GM18861 (cell line): Measurements from ENCODE around the gene ASB6.
"Not testable (repeated sequence)": the region's sequence is repeated elsewhere in the genome, so short reads cannot be mapped to it uniquely, and the experiment has no call there.

ENCODE experiments used
- ATAC-seq: cut with Tn5 transposase; IDR thresholded peaks from one replicate; pipeline ENCODE4 v1.9.1; 2021; ENCODE audit not compliant: unreplicated experiment

The ASB6 gene

GRCh38 chr9:129609486-129610212 lies 32.3 kb downstream of the ASB6 start:
- ATAC-seq: no peak

DNA sequence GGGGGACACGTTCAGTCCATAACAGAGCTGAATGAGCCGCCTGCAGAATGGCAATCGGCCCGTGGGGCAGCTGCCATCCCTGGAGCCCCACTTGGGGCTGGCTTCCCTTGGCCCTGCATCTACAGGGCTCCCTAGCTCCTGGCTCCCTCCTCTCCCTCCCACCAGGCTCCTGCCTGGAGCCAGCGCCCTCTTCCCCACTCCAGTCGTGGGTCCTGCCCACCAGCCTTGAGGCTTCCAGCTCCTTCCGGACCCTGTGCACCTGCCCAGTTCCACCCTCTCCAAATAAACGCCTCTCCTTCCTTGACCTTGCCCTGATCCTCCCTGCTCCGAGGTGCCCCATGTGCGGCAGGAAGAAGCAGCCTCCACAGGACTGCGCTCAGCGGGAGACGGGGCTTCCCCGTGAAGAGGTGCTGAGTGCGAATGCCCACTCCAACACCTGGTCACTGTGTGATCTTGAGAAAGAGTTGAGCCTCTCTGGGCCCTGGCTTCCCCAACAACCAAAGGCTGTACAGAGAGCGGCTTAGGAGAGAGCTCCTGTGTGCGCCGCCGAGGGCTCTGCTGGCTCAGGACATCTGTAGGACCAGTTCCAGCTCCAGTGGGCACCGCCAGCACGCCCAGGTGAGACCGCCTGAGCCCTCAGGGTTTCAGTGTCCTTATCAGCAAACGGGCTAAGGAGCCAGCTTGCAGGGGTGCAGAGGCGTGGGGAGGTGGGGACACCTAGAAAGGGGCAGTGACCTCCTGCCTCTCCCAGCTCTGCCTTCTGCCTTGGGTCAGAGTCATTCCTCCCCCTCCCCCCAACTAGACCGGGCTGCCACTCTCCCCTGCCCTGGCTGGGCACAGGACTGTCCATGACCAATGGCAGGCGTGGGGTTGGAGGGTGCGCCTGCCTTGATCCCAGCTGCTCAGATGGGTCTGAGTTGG lies 33.1 kb downstream of the ASB6 start:
- ATAC-seq: no peak

- ATAC-seq: no peak
These were observed 34.9 kb downstream of the ASB6 start for GRCh38 chr9:129607027-129607387.

GRCh38 chr9:129606161-129607026 lies 35.6 kb downstream of the ASB6 start:
- no peak for ATAC-seq

DNA sequence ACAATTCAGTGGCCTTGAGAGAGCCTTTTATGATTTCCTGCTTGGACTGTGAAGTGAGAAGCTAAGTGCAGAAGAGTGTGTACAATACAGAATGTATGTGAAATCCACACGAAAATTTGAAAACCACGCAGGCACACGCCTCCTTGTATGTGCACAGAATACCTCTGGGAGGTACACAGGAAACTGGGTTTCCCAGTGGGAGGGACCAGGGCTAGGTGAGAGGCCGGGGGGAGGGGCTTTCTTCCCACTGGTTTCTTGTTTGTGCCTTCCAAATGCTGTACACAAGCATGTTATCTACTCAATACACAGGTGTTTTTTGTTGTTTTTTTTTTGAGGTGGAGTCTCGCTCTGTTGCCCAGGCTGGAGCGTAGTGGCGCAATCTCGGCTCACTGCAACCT lies 37.2 kb downstream of the ASB6 start:
- ATAC-seq: no peak

DNA sequence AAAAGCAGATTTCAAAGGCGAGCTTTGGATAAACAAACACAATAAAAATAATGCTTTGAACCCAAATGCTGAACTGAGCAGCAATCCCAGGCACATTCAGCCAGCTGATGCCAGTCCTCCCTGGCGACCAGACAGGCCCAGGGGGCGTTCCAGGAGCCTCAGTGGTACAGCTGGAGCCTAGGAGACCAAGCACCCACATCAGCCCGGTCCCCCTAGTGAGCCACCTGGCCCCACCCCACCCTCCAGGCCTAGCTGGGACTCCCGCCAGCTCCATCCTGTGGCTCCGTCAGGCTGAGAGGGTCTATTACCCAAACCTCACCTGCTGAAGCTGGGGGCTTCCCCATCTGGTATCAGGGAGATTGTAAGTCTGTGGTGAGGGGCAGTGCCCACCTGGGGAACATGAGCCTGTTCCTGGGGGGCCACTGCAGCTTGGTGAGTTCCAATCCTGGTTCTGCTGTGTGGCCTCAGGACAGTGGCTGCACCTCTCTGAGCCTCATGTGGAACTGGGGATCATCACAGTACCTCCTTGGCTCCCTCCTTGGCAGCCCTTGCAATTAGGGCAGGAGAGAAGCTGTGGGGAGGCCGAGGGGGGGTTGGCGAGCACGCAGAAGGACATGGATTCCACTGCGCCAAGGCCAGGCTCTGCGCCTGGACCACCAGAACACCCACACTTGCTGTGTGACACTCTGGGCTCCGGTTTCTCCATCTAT lies 37.7 kb downstream of the ASB6 start:
- no peak for ATAC-seq

DNA sequence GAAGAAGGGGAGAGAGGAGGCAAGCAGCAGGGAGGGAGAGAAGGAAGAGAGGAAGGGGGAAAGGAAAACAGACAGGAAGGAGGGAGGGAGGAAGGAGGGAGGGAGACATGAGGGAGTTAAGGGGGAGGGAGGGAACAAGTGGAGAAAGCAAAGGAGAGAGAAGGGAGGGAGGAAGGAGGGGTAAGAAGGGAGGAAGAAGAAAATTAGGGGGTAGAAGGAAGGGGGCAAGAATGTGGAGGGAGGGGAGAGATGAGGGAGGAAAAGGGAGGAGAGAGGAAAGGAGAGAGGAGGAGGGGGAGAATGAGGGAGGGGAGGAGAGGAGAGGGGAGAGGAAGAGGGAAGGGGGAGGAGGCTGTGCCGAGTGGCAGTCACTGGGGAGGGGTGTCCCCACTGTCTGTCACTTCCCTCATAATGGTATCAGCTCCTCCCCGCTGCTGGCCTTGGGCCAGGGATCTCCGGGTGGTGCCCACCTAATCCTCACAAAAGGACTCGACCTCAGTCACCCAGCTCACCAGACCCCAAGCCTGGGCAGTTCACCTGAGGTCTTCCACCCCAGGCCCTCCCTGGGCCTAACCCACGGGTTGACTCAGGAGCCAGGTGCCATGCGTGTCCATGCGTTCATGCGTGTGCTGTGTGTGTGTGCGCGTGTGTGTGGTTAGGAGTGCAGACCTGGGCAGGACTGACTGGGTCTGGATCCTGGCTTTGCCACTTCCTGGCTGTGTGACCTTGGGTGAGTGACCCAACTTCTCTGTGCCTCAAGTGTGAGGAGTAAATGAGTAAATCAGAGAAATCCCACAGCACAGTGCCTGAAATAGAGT lies 39.1 kb downstream of the ASB6 start:
- ATAC-seq: no peak

DNA sequence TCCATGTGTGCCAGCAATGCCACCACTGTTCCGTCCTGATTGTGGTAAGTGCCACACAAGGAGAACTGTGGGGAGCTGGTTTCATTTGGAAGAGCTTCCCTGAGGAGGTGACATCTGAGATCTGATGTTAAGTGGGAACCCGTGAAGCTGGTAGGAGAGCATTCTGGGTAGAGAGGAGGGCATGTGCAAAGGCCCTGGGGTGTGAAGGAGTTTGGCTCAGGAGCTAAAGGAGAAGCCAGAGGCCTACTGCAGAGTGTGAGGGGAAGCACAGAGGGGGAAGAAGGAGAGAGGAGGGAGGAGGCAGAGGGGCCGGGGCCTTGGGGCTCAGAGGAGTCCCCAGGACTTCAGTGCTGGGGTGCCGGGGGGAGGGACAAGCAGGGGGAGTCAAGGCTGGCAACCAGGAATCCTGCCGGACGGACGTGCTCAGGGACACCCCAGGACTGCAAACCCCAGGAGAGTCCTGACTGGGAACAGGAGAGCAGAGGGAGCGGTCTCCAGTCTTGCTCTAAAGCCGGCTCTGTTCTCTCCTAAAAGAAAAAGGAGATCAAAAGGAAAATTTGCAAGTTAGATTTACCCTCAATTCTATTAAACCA lies 40.8 kb downstream of the ASB6 start:
- ATAC-seq: no peak

DNA sequence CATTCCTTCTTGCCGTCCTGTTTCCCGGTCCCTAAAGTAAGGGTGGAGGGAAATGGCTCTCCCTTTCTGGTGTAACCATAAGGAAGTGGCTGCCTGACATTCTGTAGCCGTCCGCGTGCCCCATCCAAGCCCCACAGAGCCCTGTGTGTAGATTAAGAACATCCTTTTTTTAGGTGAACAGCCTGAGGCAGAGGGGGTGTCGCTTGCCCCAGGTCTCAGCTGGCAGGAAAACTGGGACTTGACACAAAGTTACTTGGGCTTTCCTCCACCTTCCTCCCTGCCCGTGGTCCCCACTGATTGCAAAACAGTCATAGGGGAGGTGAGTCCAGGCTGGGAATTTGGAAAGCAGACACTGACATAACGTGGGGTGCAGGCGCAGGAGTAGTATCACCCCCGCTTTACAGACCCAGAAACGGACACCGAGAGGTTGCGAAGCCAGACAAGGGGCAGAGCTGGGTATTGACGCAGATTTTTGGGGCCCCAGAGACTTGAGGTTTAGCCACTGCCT lies 43.8 kb downstream of the ASB6 start:
- no peak for ATAC-seq

DNA sequence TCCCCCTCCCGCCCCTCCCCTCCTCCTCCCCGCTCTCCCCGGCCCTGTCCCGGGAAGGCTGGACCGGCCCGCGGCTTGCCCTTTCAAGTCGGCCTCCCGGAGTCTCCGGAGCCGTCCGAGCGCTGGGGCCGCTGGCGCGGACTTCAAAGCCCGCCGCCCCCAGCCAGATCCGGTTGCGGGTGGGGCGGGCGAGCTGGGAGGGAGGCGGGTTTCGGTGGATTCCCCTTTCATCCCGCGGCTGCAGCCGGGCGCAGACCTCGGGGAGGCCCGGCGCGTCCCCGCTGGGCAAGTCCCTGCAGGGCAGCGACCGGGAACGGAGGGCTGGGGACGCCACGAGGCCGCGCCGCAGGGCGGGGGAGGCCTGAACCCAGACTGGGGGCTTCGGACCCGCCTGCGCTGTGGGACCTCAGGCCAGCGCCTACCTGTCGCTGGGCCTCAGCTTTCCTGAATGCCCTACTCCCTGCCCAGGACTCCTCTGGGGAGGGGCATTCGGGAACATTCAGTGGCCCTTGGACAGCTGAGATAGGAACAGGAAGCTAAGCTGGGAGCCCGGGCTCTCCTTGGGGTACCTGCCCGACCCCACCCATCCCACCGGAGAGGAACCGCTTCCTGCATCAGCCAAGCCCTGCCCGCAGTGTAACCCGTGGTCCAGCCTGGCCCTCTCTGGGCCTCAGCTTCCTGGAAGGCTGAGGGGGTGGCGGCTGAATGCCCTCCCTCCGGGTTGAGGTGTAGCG lies 44.4 kb downstream of the ASB6 start:
- ATAC-seq: no peak

DNA sequence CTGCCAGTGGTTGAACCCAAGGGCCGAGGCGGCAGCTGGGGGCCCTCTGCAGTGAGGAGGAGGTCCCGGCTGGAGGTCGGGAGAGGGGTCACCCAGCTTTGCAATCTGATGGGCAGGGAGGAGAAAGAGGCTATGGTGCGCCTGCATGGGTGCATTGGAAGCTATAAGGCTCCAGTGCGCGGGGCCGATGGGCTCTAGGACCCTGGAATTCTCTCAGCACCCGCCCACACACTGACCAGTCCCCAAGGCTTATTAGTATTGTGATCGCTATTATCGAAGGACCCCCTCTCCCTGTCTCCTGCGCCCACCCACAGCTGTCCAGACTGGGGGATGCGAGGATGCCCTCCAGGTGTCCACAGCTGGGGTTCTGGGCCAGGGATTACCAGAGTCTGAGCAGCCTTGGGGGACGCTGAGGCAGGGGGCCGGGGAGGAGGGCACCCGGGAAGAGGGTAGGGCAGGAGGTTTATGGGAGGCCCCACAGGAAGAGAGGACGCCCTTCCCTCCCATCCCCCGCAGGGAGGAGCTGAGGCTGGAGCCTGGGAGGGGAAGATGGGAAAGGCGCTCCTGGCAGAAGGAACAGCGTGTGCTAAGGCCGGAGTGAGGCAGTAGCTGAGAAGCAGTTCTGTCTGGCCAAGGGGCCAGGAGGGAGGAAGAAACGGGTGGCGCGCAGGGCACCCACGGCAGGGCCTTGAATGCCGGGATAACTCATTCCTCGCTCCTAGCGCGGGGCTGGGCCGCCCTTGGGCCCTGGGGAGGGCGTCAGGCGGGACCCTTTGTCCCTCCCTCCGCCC lies 45.2 kb downstream of the ASB6 start:
- ATAC-seq: no peak

DNA sequence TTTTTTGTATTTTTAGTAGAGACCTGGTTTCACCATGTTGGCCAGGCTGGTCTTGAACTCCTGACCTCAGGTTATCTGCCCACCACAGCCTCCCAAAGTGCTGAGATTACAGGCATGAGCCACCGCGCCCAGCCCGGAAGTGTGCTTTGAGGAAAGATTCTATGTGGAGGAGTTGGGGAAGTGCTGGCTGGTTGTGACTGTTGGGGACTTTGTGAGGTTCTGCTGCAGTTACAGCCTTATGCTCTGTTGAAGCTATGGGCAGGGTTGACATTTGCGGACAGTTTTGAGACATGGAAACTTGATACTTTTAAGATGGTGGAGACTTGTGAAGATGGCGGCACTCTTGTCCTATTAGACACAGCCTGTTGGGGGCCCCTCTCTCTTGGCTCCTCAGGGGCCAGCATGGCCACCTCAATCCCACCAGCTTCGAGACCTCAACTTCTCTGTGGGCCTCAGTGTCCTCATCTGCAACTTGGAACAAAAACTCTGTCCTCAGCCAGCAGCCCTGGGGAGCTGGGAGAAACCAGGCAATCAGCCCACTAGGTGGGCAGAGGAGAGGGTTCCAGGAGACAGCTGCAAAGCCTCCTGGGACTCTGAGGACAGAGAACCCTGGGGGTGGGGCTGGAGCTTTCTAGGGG lies 45.9 kb downstream of the ASB6 start:
- no peak for ATAC-seq

GRCh38 chr9:129595311-129595741 lies 46.6 kb downstream of the ASB6 start:
- no peak for ATAC-seq

DNA sequence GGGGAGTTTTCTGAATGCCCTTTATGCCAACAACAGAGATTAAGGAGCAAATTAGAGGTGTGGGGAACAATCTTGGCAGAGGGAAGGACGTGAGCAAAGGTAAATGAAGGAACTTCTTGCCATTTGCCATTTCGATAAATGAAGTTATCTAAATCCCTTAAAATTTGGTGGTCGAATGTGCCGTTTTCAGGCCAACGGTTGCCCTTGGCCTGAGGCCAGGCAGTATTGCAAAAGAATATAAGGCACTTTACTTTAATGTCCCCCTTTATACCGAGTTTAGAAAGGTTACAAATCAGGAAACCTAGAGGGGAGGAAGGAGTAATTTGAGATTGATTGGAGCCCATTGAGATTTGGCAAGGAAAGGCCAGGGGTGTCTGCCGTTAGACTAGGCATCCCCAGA lies 47.3 kb downstream of the ASB6 start:
- ATAC-seq: no peak

DNA sequence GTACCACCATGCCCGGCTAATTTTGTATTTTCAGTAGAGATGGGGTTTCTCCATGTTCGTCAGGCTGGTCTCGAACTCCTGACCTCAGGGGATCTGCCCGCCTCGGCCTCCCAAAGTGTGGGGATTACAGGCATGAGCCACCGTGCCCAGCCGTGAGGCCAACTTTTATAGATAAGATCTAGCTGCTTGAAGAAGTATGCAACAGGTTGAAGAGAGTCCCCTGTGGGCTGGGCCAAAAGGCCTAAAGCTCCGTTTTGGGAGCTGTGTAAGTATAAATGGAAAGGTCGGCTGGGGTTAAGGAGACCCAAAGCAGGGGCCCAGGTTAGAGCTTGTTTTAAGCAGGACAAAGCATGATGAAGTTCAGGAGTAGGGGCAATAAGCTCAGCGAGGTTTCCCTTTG lies 49.2 kb downstream of the ASB6 start:
- not testable (repeated sequence) for ATAC-seq

DNA sequence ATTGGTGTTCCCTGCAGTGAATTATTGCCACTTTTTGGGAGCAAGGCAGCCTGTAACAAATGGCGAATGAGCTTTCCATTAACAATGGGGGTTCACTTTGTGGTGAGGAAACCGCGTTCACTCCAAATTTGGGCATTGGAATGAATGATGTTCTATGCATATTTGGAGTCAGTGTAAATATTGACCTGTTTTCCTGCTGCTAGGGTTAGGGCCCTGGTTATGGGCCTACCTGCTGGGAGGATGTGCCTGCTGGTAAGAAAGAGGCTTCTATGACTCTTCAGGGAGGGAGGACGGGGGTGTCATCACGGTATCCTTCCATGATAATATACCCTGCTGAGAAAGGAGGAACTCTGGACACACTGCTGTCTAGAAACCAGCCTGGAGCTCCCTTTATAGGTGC lies 50.0 kb downstream of the ASB6 start:
- no peak for ATAC-seq

- no peak for ATAC-seq
These were observed 51.5 kb downstream of the ASB6 start for GRCh38 chr9:129590466-129590865.
